ENCODE data around the gene PLCZ1.

- no peak for TF ChIP-seq CREB1 (IDR thresholded peaks at IDR 0.05; ENCODE audit: low read depth)
- no peak for TF ChIP-seq REST (IDR thresholded peaks at IDR 0.05; ENCODE audit: low read depth)
- no peak for TF ChIP-seq MAX (IDR thresholded peaks at IDR 0.05)
Observed at GRCh38 chr12:18676996-18677588, 60.7 kb downstream of the PLCZ1 start.

Data from Ishikawa (cell line).